GM18511 (cell line): ENCODE results near the gene SEC24D.
A peak's percentile ranks its signal among the peaks of the same experiment; 100 is the strongest.

Experiments used
- ATAC-seq: cut with Tn5 transposase; IDR thresholded peaks from one replicate; pipeline ENCODE4 v1.9.1; 2021; ENCODE audit warnings: mild to moderate bottlenecking, moderate library complexity; ENCODE audit not compliant: unreplicated experiment

Gene SEC24D

DNA sequence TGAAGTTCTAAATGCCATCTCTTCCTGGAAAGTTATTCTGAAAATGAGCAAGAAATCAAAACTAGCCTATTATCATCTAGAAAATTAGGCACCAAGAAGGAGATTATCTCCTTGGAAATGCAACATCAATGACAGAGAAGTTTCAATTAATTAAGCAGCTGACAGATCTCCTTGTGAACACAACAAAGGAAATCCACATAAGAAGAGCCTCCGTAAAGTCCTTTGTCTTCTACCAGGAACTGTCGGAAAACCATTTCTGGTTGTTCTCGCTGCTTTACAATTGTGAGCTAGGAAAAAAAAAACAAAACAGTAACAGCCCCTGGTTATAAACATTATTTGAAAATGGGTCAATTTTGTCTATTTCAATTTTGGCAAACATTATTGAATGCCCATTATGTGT is 112.6 kb downstream of the SEC24D start:
- no peak for ATAC-seq

- ATAC-seq = no peak
Observed at GRCh38 chr4:118721752-118722151, 114.2 kb downstream of the SEC24D start.

- no peak for ATAC-seq
Observed at GRCh38 chr4:118718511-118719170, 117.3 kb downstream of the SEC24D start.

DNA sequence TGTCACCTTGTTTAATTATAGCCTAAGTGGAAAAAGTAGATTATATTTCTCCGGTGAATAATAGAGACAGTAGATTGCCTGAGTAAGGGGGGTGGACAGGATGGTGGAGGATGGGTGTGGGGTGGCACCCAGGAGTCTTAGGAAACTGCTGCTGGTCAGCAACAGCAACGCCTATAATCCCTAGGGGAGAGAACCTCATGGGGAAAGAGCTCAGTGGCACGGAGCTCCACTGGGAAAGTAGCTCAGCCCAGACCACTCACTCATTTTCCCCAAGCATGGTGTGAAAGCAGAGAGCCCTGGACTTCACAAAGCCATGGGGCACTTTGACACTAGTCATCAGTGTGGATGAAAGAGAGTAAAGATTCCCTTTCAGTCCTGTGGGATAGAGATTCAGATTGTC is 119.6 kb downstream of the SEC24D start:
- no peak for ATAC-seq

GRCh38 chr4:118714682-118715081 is 121.2 kb downstream of the SEC24D start:
- ATAC-seq = no peak

DNA sequence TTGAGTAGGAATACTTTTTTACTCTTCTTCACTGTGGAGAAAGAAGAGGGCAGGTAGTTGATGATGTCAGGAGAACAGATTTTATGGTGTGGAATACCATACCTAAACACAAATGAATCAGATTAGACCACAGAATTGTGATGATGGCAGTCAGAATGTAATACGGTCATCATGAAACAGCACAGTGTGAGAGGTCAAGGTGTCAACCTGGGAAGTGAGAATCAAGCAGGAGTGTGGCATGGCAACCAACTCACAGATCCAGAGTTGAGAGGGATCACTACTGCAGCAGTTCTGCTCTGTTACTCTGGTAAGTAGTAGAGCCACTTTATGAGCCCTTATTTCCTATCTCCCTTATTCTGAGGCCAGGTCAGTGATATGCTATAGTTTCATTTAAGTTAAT is 123.1 kb downstream of the SEC24D start:
- peak; percentile 53 for ATAC-seq

- no peak for ATAC-seq
Observed at GRCh38 chr4:118711052-118711451, 124.9 kb downstream of the SEC24D start.

DNA sequence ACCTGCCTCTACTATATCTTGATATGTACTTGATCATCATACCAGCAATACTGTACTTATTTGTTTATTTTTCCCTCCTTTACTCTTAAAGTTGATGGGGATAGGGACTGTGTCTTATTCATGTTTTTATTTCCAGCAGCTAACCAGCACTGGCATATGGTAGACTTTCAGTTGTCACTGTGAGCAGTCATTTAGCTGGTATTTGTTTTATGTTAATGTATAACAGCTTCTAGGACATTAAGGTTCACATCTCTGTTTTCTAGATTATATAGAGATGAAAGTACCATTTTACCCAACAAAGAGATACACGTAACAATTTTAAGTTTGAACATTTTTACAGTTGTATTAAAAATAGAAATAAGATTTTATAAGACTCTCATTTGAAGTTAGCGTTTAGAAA is 132.8 kb downstream of the SEC24D start:
- ATAC-seq = no peak

- ATAC-seq = peak; percentile 99
Observed at GRCh38 chr4:118684873-118685811, 150.8 kb downstream of the SEC24D start, which contains the start of gene METTL14. METTL14 (plus strand) TSS chr4:118685392; CDS start chr4:118685535, 143 bp downstream.

GRCh38 chr4:118683513-118683912 is 152.4 kb downstream of the SEC24D start:
- ATAC-seq = no peak

DNA sequence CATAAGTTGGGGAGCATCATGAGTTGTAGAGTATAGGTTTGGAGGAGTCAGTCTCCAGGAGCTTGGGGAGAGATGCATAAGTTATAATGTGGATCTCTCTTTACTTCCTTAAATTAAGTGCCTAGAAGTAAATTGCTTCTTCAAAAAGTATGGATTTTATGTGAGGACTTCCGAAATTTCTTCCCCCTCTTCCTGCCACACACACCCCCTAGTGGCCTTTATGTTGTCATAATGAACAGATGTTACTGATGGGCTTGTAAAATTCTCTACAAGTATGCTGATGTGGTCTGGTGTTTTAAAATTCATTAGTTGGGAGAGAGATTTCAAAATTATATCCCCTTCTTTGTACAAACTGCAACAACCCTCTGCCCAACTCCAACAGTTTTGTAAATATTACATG is 153.0 kb downstream of the SEC24D start:
- ATAC-seq = no peak

- no peak for ATAC-seq
Observed at GRCh38 chr4:118680808-118681207, 155.1 kb downstream of the SEC24D start.

GRCh38 chr4:118676128-118676527 is 159.8 kb downstream of the SEC24D start:
- ATAC-seq = no peak
